ENCODE data around the gene PYGO2.

The PYGO2 gene

GRCh38 chr1:154959426-154959780 lies 2.2 kb downstream of the PYGO2 start:
- DNase-seq: no peak

GRCh38 chr1:154958681-154959425 lies 2.7 kb downstream of the PYGO2 start:
- no peak for DNase-seq

- no peak for DNase-seq
Observed at GRCh38 chr1:154958036-154958435, 3.5 kb downstream of the PYGO2 start.

- no peak for DNase-seq
Observed at GRCh38 chr1:154957091-154957657, 4.4 kb downstream of the PYGO2 start.

GRCh38 chr1:154956544-154956941 lies 5.0 kb downstream of the PYGO2 start:
- no peak for DNase-seq

GRCh38 chr1:154955718-154956543 lies 5.7 kb downstream of the PYGO2 start, which contains the start of gene PBXIP1:
PBXIP1 (minus strand) TSS chr1:154956099; CDS start chr1:154953721, 2,378 bp downstream.
- peak; percentile 65 for DNase-seq

GRCh38 chr1:154955039-154955717 lies 6.4 kb downstream of the PYGO2 start:
- DNase-seq: peak; percentile 23

- no peak for DNase-seq
Observed at GRCh38 chr1:154954541-154954940, 7.0 kb downstream of the PYGO2 start.

- no peak for DNase-seq
Observed at GRCh38 chr1:154953611-154954038, 8.0 kb downstream of the PYGO2 start.

- DNase-seq: no peak
Observed at GRCh38 chr1:154952664-154953063, 8.9 kb downstream of the PYGO2 start.

GRCh38 chr1:154951901-154952657 lies 9.5 kb downstream of the PYGO2 start:
- DNase-seq: no peak

- DNase-seq: no peak
Observed at GRCh38 chr1:154948079-154948478, 13.5 kb downstream of the PYGO2 start.

GRCh38 chr1:154945962-154946850 lies 15.4 kb downstream of the PYGO2 start:
- no peak for DNase-seq

GRCh38 chr1:154945160-154945961 lies 16.2 kb downstream of the PYGO2 start:
- no peak for DNase-seq

- no peak for DNase-seq
Observed at GRCh38 chr1:154944401-154945159, 17.0 kb downstream of the PYGO2 start.

- DNase-seq: no peak
Observed at GRCh38 chr1:154943649-154944400, 17.8 kb downstream of the PYGO2 start.

- DNase-seq: no peak
Observed at GRCh38 chr1:154941333-154942013, 20.1 kb downstream of the PYGO2 start.

- DNase-seq: no peak
Observed at GRCh38 chr1:154940651-154941194, 20.9 kb downstream of the PYGO2 start.
